HFFc6 (cell line): ENCODE data around the gene SMS. TPM values are rescaled to one million over a fixed set of nuclear protein-coding genes. Genes with fewer than 3 reads are reported as not detected.

ENCODE experiments used
- DNase-seq: peaks from one replicate; pipeline ENCODE4 v3.0.0-alpha.2; 2018
- H3K27ac Mint-ChIP-seq: 2 replicates; pipeline ENCODE4 v1.8.0; 2020; ENCODE audit warnings: mild to moderate bottlenecking, mixed read lengths
- H3K27me3 Mint-ChIP-seq: 2 replicates; pipeline ENCODE4 v1.8.0; 2021; ENCODE audit warnings: mild to moderate bottlenecking, moderate library complexity, mixed read lengths; ENCODE audit not compliant: insufficient read depth
- H3K36me3 Mint-ChIP-seq: 2 replicates; pipeline ENCODE4 v1.8.0; 2021; ENCODE audit warnings: low read depth, mixed read lengths
- H3K4me1 Mint-ChIP-seq: 2 replicates; pipeline ENCODE4 v1.8.0; 2020; ENCODE audit warnings: low read depth, mixed read lengths
- H3K4me3 Mint-ChIP-seq: 2 replicates; pipeline ENCODE4 v1.8.0; 2020; ENCODE audit warnings: mild to moderate bottlenecking, moderate library complexity, mixed read lengths
- H3K9me3 Mint-ChIP-seq: 2 replicates; pipeline ENCODE4 v1.8.0; 2020; ENCODE audit warnings: mild to moderate bottlenecking, mixed read lengths
- CTCF ChIP-seq: fragments of 200-600 bp; sonication (generic); IDR thresholded peaks from 2 replicates; pipeline ENCODE4 v1.5.0; 2021; ENCODE audit warnings: antibody characterized with exemption, mild to moderate bottlenecking
- total RNA-seq, 6 experiments: library from RNA; stranded (reverse); fragmentation: NEBNext Ultra II Directional; extraction: Animal tissue kit (Norgen Biotek cat#: 25700); gene quantifications; 2 replicates in 1 of 6; 3 replicates in 5 of 6; pipeline ENCODE4 v1.2.3, GENCODE V29; 2021

The SMS gene
- total RNA-seq, 6 experiments from 2014 or later: 141 to 208 (median 196) TPM

- no peak for DNase-seq
- Mint-ChIP-seq H3K4me1 (no peaks in the 10 kb centered on the region), H3K27ac (no peak overlapping the region), H3K9me3 (no peaks in the 10 kb centered on the region), H3K36me3 (no peaks in the 10 kb centered on the region), H3K4me3 (no peak overlapping the region), H3K27me3 (no peaks in the 10 kb centered on the region)
- TF ChIP-seq CTCF: no peak
Observed at GRCh38 chrX:21912220-21912619, 28.3 kb upstream of the SMS start.

DNA sequence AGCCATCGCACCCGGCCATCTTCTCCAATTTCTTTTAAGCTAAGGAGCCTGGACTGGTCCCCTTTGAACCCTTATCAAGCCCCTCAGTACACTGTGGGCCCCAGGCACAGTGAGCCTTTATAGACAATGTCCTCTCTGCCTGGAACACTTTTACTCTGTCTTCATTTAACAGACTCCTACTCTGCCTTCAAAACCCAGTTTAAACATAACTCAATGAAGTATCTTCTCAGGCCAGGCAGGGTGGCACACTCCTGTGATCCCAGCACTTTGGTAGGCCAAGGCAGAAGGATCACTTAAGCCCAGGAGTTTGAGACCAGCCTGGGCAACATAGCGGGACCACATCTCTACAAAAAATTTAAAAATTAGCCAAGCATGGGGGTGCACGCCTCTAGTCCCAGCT is 27.5 kb upstream of the SMS start:
- no peaks in the 10 kb centered on the region for H3K36me3 Mint-ChIP-seq
- H3K4me1 Mint-ChIP-seq: no peaks in the 10 kb centered on the region
- no peak overlapping the region for H3K27ac Mint-ChIP-seq
- no peak for TF ChIP-seq CTCF
- DNase-seq: no peak
- H3K9me3 Mint-ChIP-seq: no peaks in the 10 kb centered on the region
- no peaks in the 10 kb centered on the region for H3K27me3 Mint-ChIP-seq
- H3K4me3 Mint-ChIP-seq: no peak overlapping the region

GRCh38 chrX:21926116-21926515 is 14.4 kb upstream of the SMS start:
- Mint-ChIP-seq H3K27ac (peak overlapping the region; percentile 59; the same call in 1 of the 2 replicates), H3K36me3 (peaks cover 17% of the 10 kb centered on the region), H3K27me3 (no peaks in the 10 kb centered on the region)

DNA sequence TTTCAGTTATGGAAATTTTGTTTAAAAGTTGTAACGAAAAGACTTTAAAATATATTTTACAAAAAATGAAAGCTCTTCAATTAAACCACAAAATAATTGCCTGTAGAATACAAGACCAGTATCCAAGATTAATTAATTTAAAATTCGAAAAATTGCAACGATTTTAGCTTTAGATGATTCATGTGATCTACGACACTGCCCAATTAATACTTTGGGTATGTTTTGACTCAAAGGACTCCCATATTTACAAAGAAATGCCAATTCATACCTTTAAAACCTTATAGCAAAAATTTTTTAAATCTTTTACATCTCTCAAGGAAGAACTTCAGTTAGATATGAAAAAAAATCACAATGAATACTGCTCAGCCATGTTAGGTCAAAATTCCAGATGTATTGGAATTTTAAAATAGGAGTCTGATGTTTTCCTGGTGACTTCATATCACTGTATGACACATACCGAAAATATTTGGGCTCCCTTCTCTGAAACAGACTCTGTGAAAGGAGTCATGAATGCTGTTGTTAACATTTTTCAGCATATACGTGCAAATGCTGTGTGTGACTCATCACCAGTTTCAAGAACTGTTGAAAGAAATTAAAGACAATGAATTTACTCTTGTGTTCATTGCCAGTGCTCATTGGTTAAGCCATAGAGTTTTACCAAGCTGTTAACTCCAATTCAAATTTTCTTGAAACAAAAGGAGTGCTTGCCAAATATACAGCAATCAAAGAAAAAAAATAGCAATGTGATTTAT is 13.8 kb upstream of the SMS start:
- Mint-ChIP-seq H3K36me3 (peaks cover 14% of the 10 kb centered on the region), H3K27me3 (no peaks in the 10 kb centered on the region), H3K27ac (peak overlapping the region; percentile 86), H3K4me1 (peaks cover 48% of the 10 kb centered on the region), H3K4me3 (peak overlapping the region; percentile 75), H3K9me3 (no peaks in the 10 kb centered on the region)
- DNase-seq: peak; percentile 95
- no peak for TF ChIP-seq CTCF

More at GRCh38 chrX:21926116-21926515, 14.4 kb upstream of the SMS start:
- no peak for TF ChIP-seq CTCF
- H3K9me3 Mint-ChIP-seq: no peaks in the 10 kb centered on the region
- H3K4me1 Mint-ChIP-seq: peaks cover 44% of the 10 kb centered on the region
- H3K4me3 Mint-ChIP-seq: no peak overlapping the region
- no peak for DNase-seq

DNA sequence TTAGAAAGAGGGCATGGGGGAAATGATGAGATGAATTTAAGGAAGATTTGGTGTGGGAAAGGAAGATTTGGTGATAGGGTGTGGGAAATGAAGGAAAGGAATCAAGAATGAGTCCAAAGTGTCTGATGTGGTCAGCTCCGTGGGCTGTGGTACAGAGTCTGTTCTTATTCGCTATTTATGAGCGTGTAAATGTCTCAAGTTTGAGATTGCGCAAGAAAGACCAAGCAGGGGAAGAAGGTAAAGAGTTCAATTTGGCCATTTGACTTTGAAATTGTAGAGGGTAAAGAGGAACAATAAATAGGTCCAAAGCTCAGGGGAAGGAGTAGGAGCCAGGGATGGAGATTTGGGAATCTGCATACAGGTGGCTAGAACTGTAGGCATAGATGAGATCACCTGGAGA is 11.3 kb upstream of the SMS start:
- Mint-ChIP-seq H3K4me3 (no peak overlapping the region), H3K4me1 (peaks cover 62% of the 10 kb centered on the region)

More for the DNA sequence above, 11.3 kb upstream of the SMS start:
- H3K9me3 Mint-ChIP-seq: no peaks in the 10 kb centered on the region
- H3K27ac Mint-ChIP-seq: peak overlapping the region; percentile 29; the same call in 1 of the 2 replicates
- no peak for TF ChIP-seq CTCF
- no peak for DNase-seq
- H3K36me3 Mint-ChIP-seq: peaks cover 14% of the 10 kb centered on the region
- H3K27me3 Mint-ChIP-seq: no peaks in the 10 kb centered on the region
